OCI-LY3 (cell line): ENCODE results near the gene ATP10A.

ENCODE experiments used
- CTCF ChIP-seq: fragments of 200-600, 300-600 bp; sonication (generic); IDR thresholded peaks from 2 replicates; pipeline ENCODE4 v1.5.1; 2014; ENCODE audit warnings: antibody characterized with exemption, low read length, low read depth
- EZH2phosphoT487 ChIP-seq: fragments of 200-600 bp; shearing (Covaris generic); IDR thresholded peaks from 2 replicates; pipeline ENCODE4 v1.6.1; 2018; ENCODE audit warnings: antibody characterized with exemption, mixed run types, low read depth

- TF ChIP-seq CTCF, result no peak
- no peak for TF ChIP-seq EZH2phosphoT487
Observed at GRCh38 chr15:25797511-25797935, 65.6 kb downstream of the ATP10A start.
